H1 (cell line): Measurements from ENCODE around the gene WDR1. TPM values are rescaled to one million over a fixed set of nuclear protein-coding genes. Genes with fewer than 3 reads are reported as not detected.
A peak's percentile ranks its signal among the peaks of the same experiment; 100 is the strongest.

ENCODE experiments used
- CTCF ChIA-PET: fragments of 300-600 bp; sonication (Branson Sonifier 250); formaldehyde crosslinking; loops from one replicate; lab custom pipeline; 2021; ENCODE audit not compliant: partially characterized antibody; lab: Charles Lee
- POLR2A ChIA-PET: fragments of 300-600 bp; sonication (Branson Sonifier 250); formaldehyde crosslinking; loops from one replicate; lab custom pipeline; 2021; ENCODE audit warnings: inconsistent platforms; ENCODE audit not compliant: partially characterized antibody; lab: Charles Lee
- DNase-seq, 2 experiments: peaks; one replicate each; pipeline versions ENCODE4 v3.0.0 to v3.0.0-alpha.2; 2010 to 2022; ENCODE audit warnings: low spot score in 2 of 2, low read depth in 1 of 2, mixed read lengths in 1 of 2
- FAIRE-seq: peaks from 2 replicates; lab custom pipeline; 2011; peaks lifted over from hg19 to GRCh38; lab: Jason Lieb, UNC
- H2AFZ ChIP-seq: 2 replicates; pipeline ENCODE4 v1.8.1; 2012; ENCODE audit warnings: low read length, inconsistent platforms
- H2AK5ac ChIP-seq: 2 replicates; pipeline ENCODE4 v1.6.1; 2013; ENCODE audit warnings: low read depth, low read length
- H2BK120ac ChIP-seq: replicated peaks from 2 replicates; pipeline ENCODE3; 2013; ENCODE audit warnings: low read depth, low read length, inconsistent platforms
- H2BK12ac ChIP-seq: 2 replicates; pipeline ENCODE4 v1.6.1; 2013; ENCODE audit warnings: low read depth, low read length
- H2BK15ac ChIP-seq: 2 replicates; pipeline ENCODE4 v1.6.1; 2013; ENCODE audit warnings: low read length
- H2BK20ac ChIP-seq: 2 replicates; pipeline ENCODE4 v1.6.1; 2013; ENCODE audit warnings: low read length
- H2BK5ac ChIP-seq: 2 replicates; pipeline ENCODE4 v1.6.1; 2013; ENCODE audit warnings: low read depth, low read length
- H3K14ac ChIP-seq: 2 replicates; pipeline ENCODE4 v1.6.1; 2013; ENCODE audit warnings: inconsistent platforms; ENCODE audit not compliant: insufficient read length
- H3K18ac ChIP-seq: 2 replicates; pipeline ENCODE4 v1.6.1; 2013; ENCODE audit warnings: low read length; ENCODE audit errors: extremely low read depth
- H3K23ac ChIP-seq: 2 replicates; pipeline ENCODE4 v1.6.1; 2013; ENCODE audit warnings: inconsistent platforms; ENCODE audit not compliant: insufficient read length
- H3K23me2 ChIP-seq: 2 replicates; pipeline ENCODE4 v1.6.1; 2013; ENCODE audit warnings: low read depth, low read length
- H3K27ac ChIP-seq: 2 replicates; pipeline ENCODE4 v1.6.1; 2011; ENCODE audit warnings: low read depth, low read length, inconsistent platforms
- H3K27me3 ChIP-seq, 4 experiments: replicated peaks in 1 of 4; 1 replicate in 1 of 4; 2 replicates in 3 of 4; pipeline versions ENCODE4 v1.6.1 to v1.8.1; 2011 to 2013; ENCODE audit warnings: low read length in 3 of 4, mild to moderate bottlenecking in 3 of 4, inconsistent platforms in 2 of 4, mixed read lengths in 2 of 4, moderate library complexity in 1 of 4; ENCODE audit not compliant: control insufficient read depth in 3 of 4, insufficient read depth in 3 of 4; ENCODE audit errors: extremely low read depth in 1 of 4
- H3K36me3 ChIP-seq, 4 experiments: 2 replicates each; pipeline versions ENCODE4 v1.6.1 to v1.8.1; 2011 to 2013; ENCODE audit warnings: mild to moderate bottlenecking in 4 of 4, low read length in 3 of 4, moderate library complexity in 2 of 4, control low read depth in 1 of 4, inconsistent platforms in 1 of 4; ENCODE audit not compliant: insufficient read depth in 4 of 4, control insufficient read depth in 2 of 4
- H3K4ac ChIP-seq: replicated peaks from 2 replicates; pipeline ENCODE3; 2013; ENCODE audit warnings: low read length, low read depth, mixed read lengths, inconsistent platforms; ENCODE audit not compliant: insufficient read length
- H3K4me1 ChIP-seq, 4 experiments: replicated peaks in 1 of 4; 1 replicate in 1 of 4; 2 replicates in 3 of 4; pipeline versions ENCODE4 v1.6.1 to v1.8.1; 2011 to 2013; ENCODE audit warnings: low read length in 3 of 4, inconsistent platforms in 2 of 4, mixed read lengths in 1 of 4; ENCODE audit not compliant: insufficient read depth in 4 of 4, control insufficient read depth in 3 of 4
- H3K4me2 ChIP-seq, 2 experiments: 2 replicates each; pipeline versions ENCODE4 v1.6.1 to v1.8.1; 2011 to 2013; ENCODE audit warnings: low read depth in 2 of 2, low read length in 2 of 2, control low read depth in 1 of 2, inconsistent platforms in 1 of 2, mild to moderate bottlenecking in 1 of 2; ENCODE audit not compliant: insufficient read depth in 1 of 2
- H3K4me3 ChIP-seq, 4 experiments: fragments of 200-600, 300-600 bp in 1 of 4; sonication (generic), shearing (Covaris generic), sonication (Bioruptor Twin) in 1 of 4; 2 replicates each; pipeline versions ENCODE4 v1.5.1 to v1.8.1; 2011 to 2016; ENCODE audit warnings: low read length in 4 of 4, low read depth in 3 of 4, control low read depth in 2 of 4, inconsistent platforms in 2 of 4, mild to moderate bottlenecking in 2 of 4, mixed read lengths in 1 of 4, moderate library complexity in 1 of 4; ENCODE audit not compliant: insufficient read depth in 2 of 4; ENCODE audit errors: extremely low read depth in 1 of 4
- H3K56ac ChIP-seq: replicated peaks from 2 replicates; pipeline ENCODE3; 2013; ENCODE audit warnings: low read depth, mild to moderate bottlenecking, mixed read lengths, low read length, inconsistent platforms; ENCODE audit not compliant: insufficient read length
- H3K79me1 ChIP-seq: 2 replicates; pipeline ENCODE4 v1.6.1; 2013; ENCODE audit warnings: low read depth, low read length, control low read depth
- H3K79me2 ChIP-seq, 2 experiments: 2 replicates each; pipeline versions ENCODE4 v1.6.1 to v1.8.1; 2012 to 2013; ENCODE audit warnings: low read length in 2 of 2, mild to moderate bottlenecking in 2 of 2, inconsistent platforms in 1 of 2; ENCODE audit not compliant: insufficient read depth in 2 of 2, control insufficient read depth in 1 of 2
- H3K9ac ChIP-seq, 4 experiments: replicated peaks in 1 of 4; 1 replicate in 1 of 4; 2 replicates in 3 of 4; pipeline versions ENCODE4 v1.6.1 to v1.8.1; 2011 to 2013; ENCODE audit warnings: low read depth in 3 of 4, low read length in 3 of 4, control low read depth in 2 of 4, mild to moderate bottlenecking in 2 of 4, moderate library complexity in 2 of 4, inconsistent platforms in 1 of 4; ENCODE audit errors: extremely low read depth in 1 of 4
- H3K9me3 ChIP-seq, 2 experiments: 2 replicates each; pipeline versions ENCODE4 v1.6.1 to v1.8.1; 2012 to 2013; ENCODE audit warnings: mild to moderate bottlenecking in 2 of 2, moderate library complexity in 2 of 2, control low read depth in 1 of 2, inconsistent platforms in 1 of 2, low read depth in 1 of 2, low read length in 1 of 2, mixed read lengths in 1 of 2; ENCODE audit not compliant: insufficient read depth in 2 of 2
- H4K20me1 ChIP-seq, 2 experiments: replicated peaks in 1 of 2; 2 replicates each; pipeline versions ENCODE3 to v1.8.1; 2011 to 2013; ENCODE audit warnings: inconsistent platforms in 2 of 2, low read length in 2 of 2, mild to moderate bottlenecking in 1 of 2; ENCODE audit not compliant: insufficient read depth in 2 of 2, control insufficient read depth in 1 of 2
- H4K5ac ChIP-seq: 2 replicates; pipeline ENCODE4 v1.6.1; 2013; ENCODE audit warnings: low read length, low read depth, mixed read lengths, inconsistent platforms; ENCODE audit not compliant: insufficient read length
- H4K8ac ChIP-seq: 2 replicates; pipeline ENCODE4 v1.8.0; 2013; ENCODE audit warnings: mild to moderate bottlenecking, moderate library complexity, low read length, inconsistent platforms; ENCODE audit not compliant: insufficient read depth; ENCODE audit errors: extremely low read depth
- H4K91ac ChIP-seq: replicated peaks from 2 replicates; pipeline ENCODE3; 2013; ENCODE audit warnings: low read length, mixed read lengths, inconsistent platforms; ENCODE audit not compliant: insufficient read length
- BRCA1 ChIP-seq: IDR thresholded peaks from 2 replicates; pipeline ENCODE4 v1.6.1; 2012; ENCODE audit warnings: low read depth, low read length, improper control_type of control experiment
- CBX8 ChIP-seq: fragments of 300-800, 300-1000 bp; sonication (generic); IDR thresholded peaks from 2 replicates; pipeline ENCODE4 v1.7.1; 2016; ENCODE audit warnings: low read depth, low read length, borderline replicate concordance
- CTBP2 ChIP-seq: IDR thresholded peaks from 2 replicates; pipeline ENCODE4 v1.7.0; 2011; ENCODE audit warnings: borderline replicate concordance, mild to moderate bottlenecking, moderate library complexity, mixed read lengths, low read length; ENCODE audit not compliant: insufficient read depth, insufficient read length
- E2F6 ChIP-seq: IDR thresholded peaks from 2 replicates; pipeline ENCODE4 v1.6.1; 2012; ENCODE audit warnings: inconsistent platforms
- GABPA ChIP-seq: IDR thresholded peaks from 2 replicates; pipeline ENCODE4 v1.6.1; 2011; ENCODE audit warnings: mild to moderate bottlenecking, low read length, moderate library complexity, borderline replicate concordance; ENCODE audit not compliant: insufficient read depth
- HDAC6 ChIP-seq: IDR thresholded peaks from one replicate; pipeline ENCODE4 v1.7.1; 2012; ENCODE audit warnings: low read depth, mild to moderate bottlenecking, inconsistent platforms, low read length, moderate library complexity
- JUN ChIP-seq: IDR thresholded peaks from 2 replicates; pipeline ENCODE4 v1.6.1; 2011; ENCODE audit warnings: low read depth, mild to moderate bottlenecking, improper control_type of control experiment, low read length
- NRF1 ChIP-seq: IDR thresholded peaks from 2 replicates; pipeline ENCODE4 v1.6.1; 2011; ENCODE audit warnings: mild to moderate bottlenecking, low read depth, low read length, improper control_type of control experiment
- RFX5 ChIP-seq: IDR thresholded peaks from 2 replicates; pipeline ENCODE4 v1.6.1; 2011; ENCODE audit warnings: low read depth, low read length, improper control_type of control experiment, borderline replicate concordance
- SAP30 ChIP-seq: fragments of 300-600 bp; sonication (generic); IDR thresholded peaks from 2 replicates; pipeline ENCODE4 v1.7.1; 2012; ENCODE audit warnings: low read length, moderate library complexity, mild to moderate bottlenecking, inconsistent platforms; ENCODE audit not compliant: insufficient read depth, insufficient replicate concordance
- SIRT6 ChIP-seq: IDR thresholded peaks from one replicate; pipeline ENCODE4 v1.7.1; 2012; ENCODE audit warnings: low read length, inconsistent platforms
- SIX5 ChIP-seq: IDR thresholded peaks from 2 replicates; pipeline ENCODE4 v1.6.1; 2011; ENCODE audit warnings: mild to moderate bottlenecking, low read depth, low read length
- SRF ChIP-seq: IDR thresholded peaks from 2 replicates; pipeline ENCODE4 v1.6.1; 2011; ENCODE audit warnings: mild to moderate bottlenecking, low read depth, low read length, moderate library complexity
- WGBS, 2 experiments: shearing (Covaris generic) in 1 of 2; methylation state at CpG; one replicate each; pipeline versions ENCODE4 v1.1.6 to v1.1.7; 2013 to 2015; ENCODE audit warnings: low lambda C conversion rate in 2 of 2, mixed read lengths in 2 of 2, inconsistent platforms in 1 of 2, low coverage in 1 of 2, missing lambda C conversion rate in 1 of 2; ENCODE audit not compliant: insufficient replicate concordance in 2 of 2, insufficient coverage in 1 of 2, insufficient read length in 1 of 2; ENCODE audit errors: extremely low coverage in 1 of 2, missing lambda C conversion rate in 1 of 2; 5-methylcytosine and 5-hydroxymethylcytosine counted together
- polyA plus RNA-seq, 7 experiments: library from polyadenylated mRNA; depleted of rRNA in 3 of 7; stranded (reverse) in 5 of 7; unstranded in 2 of 7; fragments of >200 nt in 5 of 7; fragments of 200-250 nt in 2 of 7; gene quantifications; 1 replicate in 5 of 7; 2 replicates in 1 of 7; 4 replicates in 1 of 7; pipeline versions ENCODE4 v1.2.1 to v1.2.3, GENCODE V29; 2011 to 2013; ENCODE audit warnings: missing spikeins in 2 of 7, mixed read lengths in 2 of 7
- total RNA-seq: library from RNA; stranded (reverse); fragmentation: NEBNext Ultra II Directional; extraction: Animal tissue kit (Norgen Biotek cat#: 25700); gene quantifications from 2 replicates; pipeline ENCODE4 v1.2.1, GENCODE V29; 2021

WDR1 gene
- total and polyA plus RNA-seq, 2 of the 8 experiments (the other 6 are each of a cell fraction or from before 2014, with no cell fraction given): 315 to 377 TPM

GRCh38 chr4:10096978-10097335, 19.6 kb downstream of the WDR1 start:
- CTCF ChIA-PET: interaction anchor here (1.3 to 3.7 kb wide), 2 partner anchors 8 to 9 kb away, joined by 4 to 15 read pairs; no protein-coding TSS in a partner anchor
- no peak for DNase-seq
- H4K20me1 ChIP-seq: peaks cover 35 to 52% of the 10 kb centered on the region in 2 experiments
- H3K4me1 ChIP-seq: peaks cover 0 to 16% (median 9%) of the 10 kb centered on the region in 4 experiments; a peak in 6 of 7 replicates
- H2AFZ ChIP-seq: no peak overlapping the region
- no peak overlapping the region for H4K5ac ChIP-seq
- H3K14ac ChIP-seq: no peak overlapping the region
- peaks cover 37% of the 10 kb centered on the region for H3K79me1 ChIP-seq
- no peak overlapping the region for H3K4ac ChIP-seq
- FAIRE-seq: no peak
- no peak overlapping the region for H2BK15ac ChIP-seq
- H4K91ac ChIP-seq: no peak overlapping the region
- no peak overlapping the region for H3K27ac ChIP-seq
- no peak overlapping the region for H3K9ac ChIP-seq
- no peak overlapping the region for H2BK5ac ChIP-seq
- H3K23me2 ChIP-seq: no peaks in the 10 kb centered on the region; the same call in 1 of the 2 replicates
- no peaks in the 10 kb centered on the region for H3K27me3 ChIP-seq
- H3K4me3 ChIP-seq: no peak overlapping the region
- peaks cover under 1 to 99% of the 10 kb centered on the region in 2 experiments; a peak in 2 of 4 replicates for H3K79me2 ChIP-seq
- H3K9me3 ChIP-seq: no peaks in the 10 kb centered on the region
- POLR2A ChIA-PET: interaction anchor here (0.8 to 14.7 kb wide), 4 partner anchors 8 to 21 kb away, joined by 3 to 197 read pairs (median 28); partner anchors contain the start of gene WDR1
- no peak overlapping the region for H3K18ac ChIP-seq
- H3K23ac ChIP-seq: no peak overlapping the region
- no peak overlapping the region for H2AK5ac ChIP-seq
- H3K4me2 ChIP-seq: no peak overlapping the region
- peak overlapping the region; percentile 30; the same call in 1 of the 2 replicates for H4K8ac ChIP-seq
- no peak overlapping the region for H2BK20ac ChIP-seq
- H3K56ac ChIP-seq: no peak overlapping the region
- H2BK12ac ChIP-seq: no peak overlapping the region
- H2BK120ac ChIP-seq: no peak overlapping the region
- peaks cover 31 to 91% (median 57%) of the 10 kb centered on the region in 4 experiments for H3K36me3 ChIP-seq
- WGBS, 2 experiments: 97% methylated on average over 7 of the region's 9 CpGs; no CpG with 5 or more reads in 1 of the 2 experiments
- no peak for TF ChIP-seq HDAC6
- TF ChIP-seq RFX5: no peak
- no peak for TF ChIP-seq CTBP2
- no peak for TF ChIP-seq CBX8
- TF ChIP-seq E2F6: no peak
- TF ChIP-seq BRCA1: no peak
- no peak for TF ChIP-seq SRF
- TF ChIP-seq JUN: no peak
- TF ChIP-seq SIRT6: no peak
- TF ChIP-seq NRF1: no peak
- TF ChIP-seq SAP30: no peak
- no peak for TF ChIP-seq SIX5
- TF ChIP-seq GABPA: no peak
